Gastrocnemius medialis (tissue), 4 donors: ENCODE measurements around the gene METRNL.

ENCODE experiments used
- POLR2A ChIP-seq, 2 donors: fragments of 450-650 bp; IDR thresholded peaks; one replicate each; pipeline ENCODE4 v1.6.1; 2017; ENCODE audit warnings: antibody characterized with exemption in 2 of 2, mild to moderate bottlenecking in 2 of 2, moderate library complexity in 2 of 2
- TF ChIP-seq, protein P1 (sequence below), 5 experiments: fragments of 450-650 bp in 3 of 5; fragments of 200-600 bp in 2 of 5; sonication (generic) in 2 of 5; IDR thresholded peaks in 4 of 5; conservative IDR thresholded peaks in 1 of 5; 1 replicate in 4 of 5; 2 replicates in 1 of 5; pipeline ENCODE4 v1.5.1; 2016 to 2019; ENCODE audit warnings: antibody characterized with exemption in 5 of 5, mild to moderate bottlenecking in 3 of 5, moderate library complexity in 3 of 5

GRCh38 chr17:83054518-83055125 lies 24.8 kb upstream of the METRNL start:
- TF ChIP-seq, protein P1, sequence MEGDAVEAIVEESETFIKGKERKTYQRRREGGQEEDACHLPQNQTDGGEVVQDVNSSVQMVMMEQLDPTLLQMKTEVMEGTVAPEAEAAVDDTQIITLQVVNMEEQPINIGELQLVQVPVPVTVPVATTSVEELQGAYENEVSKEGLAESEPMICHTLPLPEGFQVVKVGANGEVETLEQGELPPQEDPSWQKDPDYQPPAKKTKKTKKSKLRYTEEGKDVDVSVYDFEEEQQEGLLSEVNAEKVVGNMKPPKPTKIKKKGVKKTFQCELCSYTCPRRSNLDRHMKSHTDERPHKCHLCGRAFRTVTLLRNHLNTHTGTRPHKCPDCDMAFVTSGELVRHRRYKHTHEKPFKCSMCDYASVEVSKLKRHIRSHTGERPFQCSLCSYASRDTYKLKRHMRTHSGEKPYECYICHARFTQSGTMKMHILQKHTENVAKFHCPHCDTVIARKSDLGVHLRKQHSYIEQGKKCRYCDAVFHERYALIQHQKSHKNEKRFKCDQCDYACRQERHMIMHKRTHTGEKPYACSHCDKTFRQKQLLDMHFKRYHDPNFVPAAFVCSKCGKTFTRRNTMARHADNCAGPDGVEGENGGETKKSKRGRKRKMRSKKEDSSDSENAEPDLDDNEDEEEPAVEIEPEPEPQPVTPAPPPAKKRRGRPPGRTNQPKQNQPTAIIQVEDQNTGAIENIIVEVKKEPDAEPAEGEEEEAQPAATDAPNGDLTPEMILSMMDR (IDR thresholded peaks at IDR 0.05 in 4 of 5, conservative IDR thresholded peaks at IDR 0.05 in 1 of 5) = no peak
- TF ChIP-seq POLR2A (IDR thresholded peaks at IDR 0.05) = no peak
